Hepatocyte (in vitro differentiated cells): Measurements from ENCODE around the gene SHISA7.
"Not testable (repeated sequence)": the region's sequence is repeated elsewhere in the genome, so short reads cannot be mapped to it uniquely, and the experiment has no call there.

Source experiments
- EZH2 ChIP-seq: fragments of 200-600 bp; sonication (generic); IDR thresholded peaks from 2 replicates; pipeline ENCODE4 v1.6.1; 2016; ENCODE audit warnings: antibody characterized with exemption, mild to moderate bottlenecking, borderline replicate concordance
- EZH2phosphoT487 ChIP-seq: fragments of 200-600 bp; sonication (generic); IDR thresholded peaks from one replicate; pipeline ENCODE4 v1.6.1; 2018; ENCODE audit warnings: antibody characterized with exemption, mild to moderate bottlenecking, low read depth, moderate library complexity; ENCODE audit not compliant: unreplicated experiment, severe bottlenecking
- TF ChIP-seq, protein P1 (sequence below): fragments of 200-600 bp; sonication (generic); IDR thresholded peaks from 2 replicates; pipeline ENCODE4 v1.5.1; 2016; ENCODE audit warnings: antibody characterized with exemption, mild to moderate bottlenecking; ENCODE audit not compliant: poor library complexity

- TF ChIP-seq, protein P1, sequence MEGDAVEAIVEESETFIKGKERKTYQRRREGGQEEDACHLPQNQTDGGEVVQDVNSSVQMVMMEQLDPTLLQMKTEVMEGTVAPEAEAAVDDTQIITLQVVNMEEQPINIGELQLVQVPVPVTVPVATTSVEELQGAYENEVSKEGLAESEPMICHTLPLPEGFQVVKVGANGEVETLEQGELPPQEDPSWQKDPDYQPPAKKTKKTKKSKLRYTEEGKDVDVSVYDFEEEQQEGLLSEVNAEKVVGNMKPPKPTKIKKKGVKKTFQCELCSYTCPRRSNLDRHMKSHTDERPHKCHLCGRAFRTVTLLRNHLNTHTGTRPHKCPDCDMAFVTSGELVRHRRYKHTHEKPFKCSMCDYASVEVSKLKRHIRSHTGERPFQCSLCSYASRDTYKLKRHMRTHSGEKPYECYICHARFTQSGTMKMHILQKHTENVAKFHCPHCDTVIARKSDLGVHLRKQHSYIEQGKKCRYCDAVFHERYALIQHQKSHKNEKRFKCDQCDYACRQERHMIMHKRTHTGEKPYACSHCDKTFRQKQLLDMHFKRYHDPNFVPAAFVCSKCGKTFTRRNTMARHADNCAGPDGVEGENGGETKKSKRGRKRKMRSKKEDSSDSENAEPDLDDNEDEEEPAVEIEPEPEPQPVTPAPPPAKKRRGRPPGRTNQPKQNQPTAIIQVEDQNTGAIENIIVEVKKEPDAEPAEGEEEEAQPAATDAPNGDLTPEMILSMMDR: not testable (repeated sequence)
- TF ChIP-seq EZH2phosphoT487, EZH2: not testable (repeated sequence)
These were observed 21.8 kb downstream of the SHISA7 start for GRCh38 chr19:55421281-55421680.
